ENCODE data around the gene CPSF3.

GRCh38 chr2:9463698-9464034 is 40.2 kb downstream of the CPSF3 start:
- no peak for TF ChIP-seq CTCF (IDR thresholded peaks at IDR 0.05; ENCODE audit: borderline replicate concordance, extremely low read depth, low read length, poor library complexity, severe bottlenecking)
- TF ChIP-seq EZH2 (IDR thresholded peaks at IDR 0.05; ENCODE audit: borderline replicate concordance, low read depth, low read length, severe bottlenecking), result no peak
